ENCODE data around the gene ATCAY. TPM values are rescaled to one million over a fixed set of nuclear protein-coding genes. Genes with fewer than 3 reads are reported as not detected.

ATCAY gene
- 0.13 and 3.4 TPM in 2 replicates for total RNA-seq

GRCh38 chr19:3880471-3881271 is at the start of gene ATCAY:
Gene ATCAY (plus strand): TSS chr19:3880685. CDS start chr19:3885768, 5,083 bp downstream.

GRCh38 chr19:3868770-3869456 is 11.6 kb upstream of the ATCAY start, which contains the start of gene ZFR2:
Gene ZFR2 (minus strand): TSS chr19:3869038. CDS start chr19:3869017, 21 bp downstream.

DNA sequence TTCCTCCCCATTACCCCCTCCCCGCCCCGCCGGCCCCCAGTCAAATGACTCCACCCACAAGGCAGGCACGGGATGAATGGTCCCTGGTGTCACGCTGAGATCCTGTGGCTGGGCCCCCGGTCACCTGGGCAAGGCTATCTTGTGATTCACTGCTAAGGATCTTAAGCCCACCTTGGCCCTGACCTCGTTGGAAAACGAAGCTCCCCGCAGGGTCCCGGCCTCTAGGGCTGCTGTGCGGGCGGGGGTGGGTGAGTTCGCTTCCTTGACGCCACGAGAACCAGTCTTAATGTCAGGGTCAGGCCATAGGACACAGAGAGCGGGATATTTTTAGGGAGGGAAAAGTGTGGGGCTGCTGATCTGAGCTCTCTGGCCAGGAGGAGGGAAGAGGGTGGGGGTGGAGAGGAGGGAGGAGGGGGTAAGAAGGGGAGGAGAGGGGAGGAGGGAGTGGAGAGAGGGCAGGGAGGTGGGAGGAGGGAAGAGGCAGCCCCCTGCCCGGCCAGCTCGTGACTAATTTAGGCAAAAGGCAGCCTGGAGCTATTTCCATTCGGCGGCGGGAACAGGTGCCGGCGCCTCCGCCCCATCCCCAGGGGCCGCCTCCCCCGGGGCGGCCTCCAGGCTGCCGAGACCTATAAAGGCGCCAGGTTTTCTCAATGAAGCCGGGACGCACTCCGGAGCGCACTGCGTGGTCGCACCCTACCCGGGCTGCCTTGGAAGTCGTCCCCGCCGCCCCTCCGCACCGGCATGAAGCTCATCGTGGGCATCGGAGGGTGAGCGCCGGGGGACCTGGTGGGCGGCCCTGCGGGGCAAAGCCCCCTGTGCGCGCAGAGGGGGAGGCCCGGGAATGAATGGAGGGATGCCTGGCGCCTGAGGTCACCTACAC is 52.7 kb downstream of the ATCAY start, which contains the start of gene NMRK2:
Gene NMRK2, plus strand, starts transcription at position 139 of the 880 bp plus-strand sequence. Its CDS starts 603 bp downstream, at position 742.

GRCh38 chr19:3970808-3971598 is 90.5 kb downstream of the ATCAY start, which contains the start of gene DAPK3:
Gene DAPK3 (minus strand): TSS chr19:3971099. CDS start chr19:3969735, 1,364 bp downstream.

Other genes with a start within 250 kb of the ATCAY start
- 23.7 and 27.2 TPM in 2 replicates for gene PIP5K1C, start 180.2 kb upstream of the ATCAY start, total RNA-seq
- gene TJP3, start 172.3 kb upstream of the ATCAY start, total RNA-seq = 0.26 TPM in 1 of 2 replicates, not detected in the other
- 22.8 and 47.1 TPM in 2 replicates for gene APBA3, start 119.0 kb upstream of the ATCAY start, total RNA-seq
- 46.6 and 52.6 TPM in 2 replicates for gene MRPL54, start 118.0 kb upstream of the ATCAY start, total RNA-seq
- not detected in 2 replicates for gene RAX2, start 108.5 kb upstream of the ATCAY start, total RNA-seq
- gene MATK, start 94.3 kb upstream of the ATCAY start, total RNA-seq = 0.40 TPM in 1 of 2 replicates, not detected in the other
- not detected in 2 replicates for gene ZFR2, start 11.6 kb upstream of the ATCAY start, total RNA-seq
- not detected in 2 replicates for gene NMRK2, start 52.4 kb downstream of the ATCAY start, total RNA-seq
- gene DAPK3, start 90.4 kb downstream of the ATCAY start, total RNA-seq = 81.2 and 83.6 TPM in 2 replicates
- 3,183 and 4,926 TPM in 2 replicates for gene EEF2, start 104.8 kb downstream of the ATCAY start, total RNA-seq
- 20.0 and 23.9 TPM in 2 replicates for gene PIAS4, start 127.1 kb downstream of the ATCAY start, total RNA-seq
- 30.4 and 35.6 TPM in 2 replicates for gene ZBTB7A, start 186.2 kb downstream of the ATCAY start, total RNA-seq
- 180 and 195 TPM in 2 replicates for gene MAP2K2, start 243.4 kb downstream of the ATCAY start, total RNA-seq